GM18520 (cell line): ENCODE data around the gene XRRA1.
"Not testable (repeated sequence)": the region's sequence is repeated elsewhere in the genome, so short reads cannot be mapped to it uniquely, and the experiment has no call there.

Source experiments
- ATAC-seq: cut with Tn5 transposase; IDR thresholded peaks from one replicate; pipeline ENCODE4 v1.9.1; 2021; ENCODE audit not compliant: unreplicated experiment

XRRA1 gene

DNA sequence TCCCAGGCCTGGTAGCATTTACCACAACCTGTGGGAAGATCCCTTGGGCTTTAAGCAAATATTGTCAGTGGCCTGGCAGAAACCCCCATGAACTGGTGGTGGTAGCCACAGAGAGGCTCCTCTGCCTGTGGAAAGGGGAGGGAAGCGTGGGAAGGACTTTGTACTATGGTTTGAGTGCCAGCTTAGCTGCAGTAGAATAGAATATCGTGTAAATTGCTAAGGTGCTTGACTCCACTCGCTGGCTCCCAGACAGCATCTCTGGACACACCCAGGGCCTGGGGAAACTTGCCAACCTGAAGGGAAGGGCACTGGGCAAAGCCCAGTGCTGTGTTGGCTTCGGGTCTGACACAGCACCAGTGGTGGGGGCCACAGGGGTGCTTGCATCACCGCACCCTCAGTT is 52.6 kb downstream of the XRRA1 start:
- ATAC-seq, result no peak

DNA sequence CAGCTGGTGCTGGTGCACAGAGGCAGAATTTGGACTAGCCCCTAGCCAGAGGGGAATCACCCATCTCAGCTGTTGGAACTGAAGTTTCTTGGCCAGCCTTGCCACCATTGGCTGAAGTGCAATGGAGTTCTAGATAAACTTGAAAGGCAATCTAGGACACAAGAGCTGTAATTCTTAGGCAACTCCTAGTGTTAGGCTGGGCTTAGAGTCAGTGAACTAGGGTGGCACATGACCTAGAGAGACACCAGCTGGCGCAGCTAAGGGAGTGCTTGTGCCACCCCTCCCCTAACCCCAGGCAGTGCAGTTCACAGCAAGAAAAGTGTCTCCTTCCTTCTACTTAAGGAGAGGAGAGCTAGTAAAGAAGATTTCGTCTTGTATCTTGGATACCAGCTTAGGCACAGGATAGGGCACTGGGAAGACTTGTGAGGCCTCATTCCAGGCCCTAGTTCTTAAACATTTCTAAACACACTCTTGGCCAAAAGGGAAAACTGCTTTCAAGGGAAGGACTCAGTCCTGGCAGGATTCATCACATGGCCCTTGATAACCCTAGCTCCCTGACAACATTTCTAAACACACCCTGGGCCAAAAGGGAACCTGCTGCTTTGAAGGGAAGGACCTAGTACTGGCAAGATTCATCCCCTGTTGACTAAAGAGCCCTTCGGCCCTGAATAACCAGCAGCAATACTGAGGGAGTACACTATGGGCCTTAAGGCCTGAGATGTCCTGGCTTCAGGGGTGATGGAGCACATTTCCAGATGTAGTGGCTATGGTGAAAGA is 53.4 kb downstream of the XRRA1 start:
- no peak for ATAC-seq

DNA sequence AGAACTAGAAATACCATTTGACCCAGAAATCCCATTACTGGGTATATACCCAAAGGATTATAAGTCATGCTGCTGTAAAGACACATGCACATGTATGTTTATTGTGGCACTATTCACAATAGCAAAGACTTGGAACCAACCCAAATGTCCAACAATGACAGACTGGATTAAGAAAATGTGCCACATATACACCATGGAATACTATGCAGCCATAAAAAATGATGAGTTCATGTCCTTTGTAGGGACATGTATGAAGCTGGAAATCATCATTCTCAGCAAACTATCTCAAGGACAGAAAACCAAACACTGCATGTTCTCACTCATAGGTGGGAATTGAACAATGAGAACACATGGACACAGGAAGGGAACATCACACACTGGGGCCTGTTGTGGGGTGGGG is 55.9 kb downstream of the XRRA1 start:
- ATAC-seq, result not testable (repeated sequence)

DNA sequence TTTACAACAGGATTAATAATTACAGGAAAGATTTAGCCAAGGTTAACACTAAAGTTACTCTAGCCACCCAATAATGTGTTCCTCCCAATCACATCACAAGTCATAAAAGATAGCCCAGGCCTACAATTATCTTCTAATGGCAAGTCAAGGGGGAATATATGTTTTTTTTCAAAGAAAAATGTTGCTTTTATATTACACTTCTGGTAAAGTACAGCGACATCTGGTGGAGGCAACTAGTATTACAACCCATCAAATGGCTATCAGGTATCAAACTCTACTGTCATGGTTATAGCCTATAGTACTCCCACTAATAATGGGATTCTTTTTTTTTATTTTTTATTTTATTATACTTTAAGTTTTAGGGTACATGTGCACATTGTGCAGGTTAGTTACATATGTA is 71.8 kb downstream of the XRRA1 start:
- ATAC-seq, result no peak

DNA sequence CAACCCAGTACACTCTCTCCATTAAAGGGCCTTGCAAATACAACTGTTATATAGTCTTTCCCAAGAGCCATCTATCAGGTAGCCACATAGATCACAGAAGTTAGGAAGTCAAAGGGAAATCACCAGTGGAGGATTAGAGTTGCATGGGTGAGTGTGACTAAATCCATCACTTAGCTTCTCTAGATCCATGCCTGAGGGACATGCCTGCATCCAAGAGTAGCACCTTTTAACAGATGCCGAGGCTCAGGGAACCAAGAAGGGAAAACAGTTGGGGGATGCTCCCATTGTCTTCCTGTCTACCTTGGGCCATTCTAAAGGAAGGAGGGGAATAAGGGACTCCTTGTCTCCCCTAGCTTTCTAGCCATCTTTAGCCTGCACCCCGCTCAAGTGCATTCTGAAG is 77.9 kb downstream of the XRRA1 start:
- ATAC-seq, result no peak

DNA sequence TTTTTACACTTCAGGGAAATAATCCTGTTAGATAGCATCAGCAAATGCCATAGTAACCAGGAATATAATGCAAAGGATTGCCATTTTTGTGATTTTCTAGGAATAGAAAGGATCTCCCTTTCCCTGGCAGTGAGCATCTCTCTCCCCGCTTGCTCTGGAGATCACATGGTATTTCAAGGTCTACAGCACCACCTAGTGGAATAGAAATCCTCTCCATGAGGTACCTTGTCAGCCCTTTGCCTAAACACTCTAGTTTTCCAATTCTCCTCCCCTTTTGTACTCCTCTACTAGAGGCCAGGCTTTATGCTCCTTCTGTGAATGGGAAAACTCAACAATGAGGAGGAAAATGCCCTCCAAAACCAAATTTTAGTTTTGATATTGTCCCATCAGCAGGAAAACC is 78.4 kb downstream of the XRRA1 start:
- no peak for ATAC-seq

DNA sequence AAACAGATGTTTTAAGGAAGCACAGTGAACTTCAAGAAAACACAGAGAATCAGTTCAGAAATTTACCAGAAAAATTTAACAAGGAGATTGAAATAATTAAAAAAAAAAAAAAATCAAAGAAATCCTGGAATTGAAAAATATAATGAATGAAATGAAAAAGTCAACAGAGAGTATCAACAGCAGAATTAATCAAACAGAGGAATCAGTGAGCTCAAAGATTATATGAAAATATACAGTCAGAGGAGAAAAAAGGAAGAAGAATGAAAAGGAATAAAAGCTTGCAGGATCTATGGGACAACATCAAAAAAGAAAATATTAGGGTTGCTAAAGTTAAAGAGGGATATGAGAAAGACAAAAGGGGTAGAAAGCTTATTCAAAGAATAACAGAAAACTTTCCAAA is 82.3 kb downstream of the XRRA1 start:
- ATAC-seq, result no peak

DNA sequence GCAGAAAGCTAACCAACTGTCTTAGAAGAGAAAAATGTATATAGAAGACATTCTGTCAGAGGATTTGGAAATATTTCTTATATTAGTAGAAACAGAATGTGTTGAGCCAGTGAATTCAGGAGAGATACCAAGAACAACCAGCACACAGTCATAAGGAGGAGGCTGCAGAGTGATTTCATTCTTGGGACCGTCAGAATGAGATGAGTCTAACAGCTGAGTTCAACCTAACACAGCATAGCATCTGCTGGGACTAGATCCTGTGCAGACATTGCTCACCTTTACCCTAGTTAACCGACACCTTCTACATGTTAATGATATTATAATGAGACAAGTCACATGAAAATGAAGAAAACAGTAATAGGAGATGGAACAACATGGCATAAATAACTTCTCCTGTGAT is 85.5 kb downstream of the XRRA1 start:
- ATAC-seq, result no peak

DNA sequence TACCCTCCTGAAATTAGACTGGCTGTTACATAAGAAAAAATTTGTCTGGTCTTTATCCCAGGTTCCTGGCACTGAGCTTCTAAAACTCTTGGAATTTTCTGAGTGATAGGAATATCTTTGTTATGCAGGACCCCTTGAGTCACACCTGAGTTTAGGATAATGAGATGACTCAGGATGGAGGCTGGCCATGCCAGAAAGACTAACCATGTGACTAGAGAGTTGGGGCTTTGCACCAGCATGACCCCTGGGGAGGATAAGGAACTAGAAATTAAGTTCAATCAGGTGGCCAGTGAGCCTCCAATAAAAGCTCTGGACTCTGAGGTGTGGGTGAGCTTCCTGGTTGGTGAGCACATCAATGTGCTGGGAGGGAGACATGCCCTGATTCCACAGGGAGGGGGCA is 88.1 kb downstream of the XRRA1 start:
- ATAC-seq, result no peak

DNA sequence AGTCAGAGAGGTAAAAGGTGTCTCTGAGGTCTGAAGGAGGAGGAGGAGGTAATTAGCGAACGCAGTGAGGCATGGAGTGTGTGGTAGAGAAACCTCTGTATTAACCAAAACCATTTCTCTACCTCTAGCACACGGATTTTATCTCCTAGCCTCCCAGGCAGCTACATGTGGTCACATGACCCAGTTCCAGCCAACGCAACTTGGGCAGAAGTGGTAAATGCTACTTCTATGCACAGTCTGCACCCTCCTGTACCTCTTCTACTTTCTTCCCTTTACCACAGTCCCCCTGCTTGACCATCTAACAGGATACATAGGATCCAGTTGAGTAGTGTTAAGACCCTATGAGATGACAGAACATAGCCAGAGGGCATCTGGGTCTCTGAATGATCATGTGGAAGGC is 95.7 kb downstream of the XRRA1 start:
- no peak for ATAC-seq

DNA sequence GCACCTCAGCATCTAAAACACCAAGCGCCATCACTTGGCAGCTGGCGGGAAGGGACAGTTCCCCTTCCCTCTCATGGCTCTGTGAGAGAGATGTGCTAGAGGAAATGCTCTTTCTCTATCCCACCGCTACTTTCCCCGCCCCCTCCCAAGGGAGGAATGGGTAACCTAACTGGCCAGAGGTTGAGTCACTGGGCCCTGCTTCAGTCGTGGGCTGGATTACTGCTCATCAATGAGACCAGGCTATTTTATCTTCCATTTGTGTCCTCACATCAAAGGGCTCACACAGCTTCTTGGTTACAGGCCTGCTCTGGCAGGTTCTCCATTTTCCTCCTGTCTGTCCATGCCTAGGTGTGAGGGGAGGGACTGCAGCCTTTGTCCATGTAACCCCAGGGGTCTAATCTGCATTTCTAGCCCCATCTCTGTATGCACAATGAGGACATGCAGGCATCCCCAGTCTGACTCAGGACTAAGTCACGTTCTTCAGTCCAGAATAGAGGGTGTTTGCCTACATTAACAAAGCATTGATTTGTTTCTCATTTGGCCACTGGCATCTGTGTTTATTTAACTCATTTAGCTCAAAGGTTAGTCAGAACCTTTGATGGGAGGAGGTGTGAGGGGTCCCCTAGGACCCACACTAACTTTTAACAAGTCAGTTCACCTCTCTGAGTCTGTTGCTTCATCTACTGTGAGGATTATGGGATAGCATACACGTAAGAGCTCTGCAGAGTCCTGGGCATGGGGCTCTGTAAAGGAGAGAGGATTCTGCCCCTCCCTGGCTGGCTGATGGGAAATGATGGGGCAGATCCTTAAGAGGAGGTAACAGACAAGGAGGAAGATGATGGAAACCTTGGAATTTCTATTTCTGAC is 99.1 kb downstream of the XRRA1 start:
- ATAC-seq, result no peak

DNA sequence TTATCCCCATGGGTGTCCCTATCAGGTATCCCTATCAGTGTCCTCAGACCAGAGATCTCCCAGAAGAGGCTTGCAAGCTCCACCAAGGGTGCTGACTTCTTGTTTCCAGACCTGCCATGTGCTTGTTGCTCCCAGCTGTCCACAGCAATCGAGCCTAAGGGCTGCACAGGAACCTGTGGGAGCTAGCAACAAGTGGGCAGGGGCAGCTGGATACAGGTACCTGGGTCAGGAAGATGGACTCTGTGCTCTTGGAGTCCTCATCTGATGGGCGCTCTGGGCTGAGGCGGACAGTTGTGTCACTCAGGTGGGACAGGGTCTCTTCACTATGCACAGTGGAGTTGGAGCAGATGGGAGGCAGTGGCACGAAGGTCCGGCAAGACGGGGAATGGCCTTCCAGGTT is 101.0 kb downstream of the XRRA1 start:
- ATAC-seq, result no peak

DNA sequence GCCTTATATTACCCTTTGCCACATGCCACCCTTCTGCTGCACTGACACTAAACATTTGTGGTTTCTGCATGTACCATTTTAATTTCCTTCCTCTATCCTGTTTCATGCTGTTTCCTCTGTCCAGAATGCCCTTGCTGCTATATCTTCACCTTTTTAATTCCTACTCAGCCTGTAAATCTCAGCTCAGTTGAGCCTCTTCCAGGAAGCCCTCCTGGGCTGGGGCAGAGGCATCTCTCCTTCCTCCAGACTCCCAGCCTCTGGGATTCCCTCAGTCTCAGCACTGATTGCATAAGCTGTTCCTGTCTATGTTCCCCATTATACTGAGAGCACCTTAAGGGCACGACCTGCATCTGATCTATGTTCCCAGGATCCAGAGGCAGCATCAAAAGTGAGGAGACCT is 101.5 kb downstream of the XRRA1 start:
- no peak for ATAC-seq

DNA sequence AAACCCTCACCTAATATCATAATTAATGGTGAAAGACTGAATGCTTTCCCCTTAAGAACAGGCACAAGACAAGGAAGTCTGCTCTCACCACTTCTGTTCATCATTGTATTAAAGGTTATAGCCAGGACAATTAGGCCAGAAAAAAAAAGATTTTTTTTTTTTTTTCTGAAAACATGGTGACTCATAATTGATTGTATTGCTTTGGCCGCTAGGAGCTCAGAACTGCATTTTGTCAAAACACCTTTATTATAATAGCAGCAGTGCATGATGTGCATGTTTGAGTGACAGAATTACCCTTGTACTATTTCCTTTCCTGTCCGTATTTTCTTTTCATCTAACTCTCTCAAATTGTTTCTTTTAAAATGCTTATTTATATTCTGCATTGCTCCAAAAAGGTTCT is 102.1 kb downstream of the XRRA1 start:
- ATAC-seq, result no peak

DNA sequence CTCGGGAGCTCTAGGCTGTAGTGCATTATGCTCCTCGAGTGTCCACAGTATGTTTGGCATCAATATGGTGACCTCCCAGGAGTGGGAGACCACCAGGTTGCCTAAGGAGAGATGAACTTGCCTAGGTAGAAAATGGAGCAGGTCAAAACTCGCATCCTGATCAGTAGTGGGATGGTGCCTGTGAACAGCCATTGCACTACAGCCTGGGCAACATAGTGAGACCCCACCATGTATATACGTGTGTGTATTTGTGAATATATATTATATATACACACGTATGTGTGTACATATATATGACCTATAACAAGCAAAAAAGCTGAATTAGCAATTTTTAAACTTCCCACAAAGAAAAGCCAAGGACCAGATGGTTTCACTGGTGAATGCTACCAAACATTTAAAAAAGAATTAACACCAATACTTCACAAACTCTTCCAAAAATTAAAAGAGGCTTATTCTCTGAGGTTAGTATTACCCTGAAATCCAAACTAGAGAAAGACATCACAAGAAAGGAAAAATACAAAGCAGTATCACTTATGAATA is 102.8 kb downstream of the XRRA1 start:
- ATAC-seq, result no peak

DNA sequence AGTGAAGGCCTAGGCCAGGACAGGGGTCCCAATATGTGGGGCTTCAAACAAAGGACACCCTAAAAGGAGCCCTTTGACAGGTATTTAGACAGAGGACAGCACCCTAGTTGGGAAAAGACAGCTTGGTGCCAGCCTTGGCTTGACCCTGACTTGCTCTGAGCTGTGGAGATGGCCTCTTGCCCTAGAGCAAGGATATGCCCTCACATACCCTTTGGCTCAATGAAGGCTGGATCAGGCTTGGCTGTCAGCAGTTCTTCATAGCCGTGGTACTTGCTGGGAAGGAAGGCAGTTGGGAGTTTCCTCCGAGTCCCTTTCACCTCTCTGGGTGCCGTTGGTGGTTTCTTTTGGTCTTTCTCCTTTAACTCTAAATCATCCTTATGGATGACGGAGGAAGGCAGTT is 104.0 kb downstream of the XRRA1 start:
- ATAC-seq, result no peak

DNA sequence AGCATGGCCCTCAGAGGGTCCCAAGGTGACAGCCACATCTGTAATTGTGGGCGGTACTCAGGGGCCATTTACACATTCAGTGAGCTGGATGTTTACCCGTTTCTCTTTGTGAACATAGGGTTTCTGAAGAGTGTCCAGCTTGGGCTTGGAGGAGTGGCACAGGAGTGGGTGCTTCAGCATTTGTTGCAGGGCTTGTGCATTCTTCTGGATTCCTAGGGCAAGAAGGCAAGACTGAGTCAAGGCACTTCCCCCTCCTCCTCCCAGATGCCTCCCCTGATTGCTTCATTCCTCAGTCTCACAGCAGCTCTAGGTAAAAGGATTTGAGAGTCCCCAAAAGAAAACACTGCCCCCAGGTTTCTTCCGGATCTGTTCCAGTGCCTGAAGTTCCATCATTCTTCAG is 104.8 kb downstream of the XRRA1 start:
- ATAC-seq, result no peak

DNA sequence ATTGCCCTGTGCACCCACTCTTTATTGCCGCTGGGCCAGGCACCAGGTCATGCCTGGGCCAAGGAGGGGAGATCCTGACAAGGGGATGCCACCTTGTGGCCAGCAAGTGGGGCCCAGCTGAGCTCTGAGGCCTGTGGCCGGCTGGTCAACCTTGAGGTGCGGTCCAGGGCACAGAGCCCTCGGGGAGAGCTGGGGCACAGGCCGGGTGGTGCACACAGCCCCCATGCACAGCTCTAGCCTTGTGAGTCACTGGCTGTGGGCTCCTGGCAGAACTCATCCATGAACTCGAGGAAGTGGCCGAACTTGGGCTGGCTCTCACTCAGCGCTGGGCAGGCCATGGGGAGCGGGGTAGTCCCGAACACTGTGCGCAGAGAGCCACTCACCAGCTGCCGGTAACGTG is 105.9 kb downstream of the XRRA1 start:
- no peak for ATAC-seq

DNA sequence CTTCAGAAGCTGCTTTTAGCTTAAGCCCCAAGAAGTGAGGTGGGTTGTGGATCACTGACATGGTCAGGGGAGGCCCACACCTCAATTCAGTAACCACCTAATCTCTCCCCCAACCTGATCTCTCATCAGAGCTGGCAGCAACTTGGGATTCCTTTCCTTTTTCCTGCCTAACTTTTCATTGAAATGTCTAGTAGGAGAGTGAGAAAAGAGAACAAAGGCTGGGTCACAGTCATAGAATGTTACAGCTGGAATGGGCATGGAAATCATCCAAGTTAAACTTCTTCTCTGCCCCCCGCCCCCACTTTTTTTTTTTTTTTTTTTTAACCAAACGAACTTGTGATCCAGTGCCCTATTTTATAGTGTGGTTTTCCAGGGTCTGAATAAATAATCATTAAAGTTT is 108.4 kb downstream of the XRRA1 start:
- ATAC-seq, result no peak

DNA sequence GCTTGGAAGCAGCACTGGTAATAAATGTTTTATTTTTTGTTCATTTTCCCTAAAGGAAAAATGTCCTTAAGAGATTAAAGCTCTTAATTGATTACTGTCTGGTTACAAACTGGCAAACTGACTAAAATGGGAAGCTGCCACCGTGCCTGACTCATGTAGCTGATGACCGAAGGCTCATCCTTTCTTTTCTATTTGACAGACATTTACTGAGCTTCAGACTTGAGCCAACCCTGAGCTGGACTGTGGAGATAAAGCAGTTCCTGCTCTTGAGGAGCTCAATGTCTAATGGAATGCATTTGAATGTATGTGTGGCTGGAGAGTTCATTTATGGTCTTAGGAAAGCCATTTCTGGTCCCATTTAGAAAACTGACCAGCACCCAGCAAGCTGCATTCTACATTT is 108.9 kb downstream of the XRRA1 start:
- ATAC-seq, result no peak

DNA sequence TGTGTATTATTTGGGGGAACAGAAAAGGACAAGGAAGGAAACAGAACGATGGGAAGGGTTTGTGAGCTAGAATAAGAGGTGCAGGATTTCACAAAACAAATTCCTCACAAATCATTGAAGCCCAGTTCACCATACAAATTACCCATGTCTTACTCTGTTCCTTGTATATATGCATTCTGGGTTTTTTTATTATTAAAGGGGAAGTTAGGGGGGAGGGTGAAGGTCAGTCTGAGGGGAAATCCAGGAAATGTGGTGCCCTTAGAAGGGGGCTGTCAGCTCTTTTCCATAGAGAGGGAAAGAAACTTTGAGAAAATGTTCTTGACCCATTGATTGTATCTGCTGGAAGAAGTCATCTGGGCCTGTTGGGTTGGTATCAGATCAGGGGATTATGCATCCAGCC is 109.4 kb downstream of the XRRA1 start:
- no peak for ATAC-seq

DNA sequence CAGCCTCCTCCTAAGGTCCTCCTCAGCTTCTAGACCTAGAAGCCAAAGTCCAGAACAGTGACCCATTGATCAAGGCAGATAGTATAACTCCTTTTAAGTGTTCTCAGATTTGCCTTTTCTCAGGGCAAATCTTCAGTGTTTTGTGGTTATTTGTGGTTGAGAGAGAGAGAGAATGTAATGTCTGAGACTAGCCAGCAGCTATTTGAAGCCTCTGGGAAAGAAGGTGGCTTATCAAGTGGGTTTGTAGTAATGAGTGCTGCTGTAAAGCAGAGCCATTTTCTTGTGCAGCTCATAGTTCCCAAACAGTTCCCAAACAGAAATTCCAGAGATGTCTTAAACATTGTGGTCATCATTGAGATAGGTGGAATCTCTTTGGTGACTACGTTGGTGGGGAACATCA is 110.7 kb downstream of the XRRA1 start:
- no peak for ATAC-seq
